ENCODE measurements around the gene KIDINS220.

KIDINS220 gene

GRCh38 chr2:8835279-8835678, 2.1 kb downstream of the KIDINS220 start:
- Histone ChIP-seq H3K9ac (ENCODE audit: low read length in 2 of 2) (no peak overlapping the region), H3K9me3 (ENCODE audit: control insufficient read depth in 2 of 2, low read length in 2 of 2) (no peaks in the 10 kb centered on the region), H3K27ac (ENCODE audit: low read length) (no peak overlapping the region), H3K4me3 (ENCODE audit: low read length in 2 of 2) (peak overlapping the region in 1 of 2 donors; percentile 32), H3K4me1 (ENCODE audit: control insufficient read depth, insufficient read depth, low read length) (peaks cover 33% of the 10 kb centered on the region), H3K36me3 (ENCODE audit: control insufficient read depth in 2 of 2, insufficient read depth in 2 of 2, low read length in 2 of 2) (no peaks in the 10 kb centered on the region), H3K27me3 (ENCODE audit: control insufficient read depth in 1 of 2, insufficient read depth in 2 of 2, low read length in 2 of 2) (no peaks in the 10 kb centered on the region)

GRCh38 chr2:8833853-8834252, 3.6 kb downstream of the KIDINS220 start:
- Histone ChIP-seq H3K27ac (ENCODE audit: low read length) (no peak overlapping the region), H3K9me3 (ENCODE audit: control insufficient read depth in 2 of 2, low read length in 2 of 2) (no peaks in the 10 kb centered on the region), H3K4me3 (ENCODE audit: low read length in 2 of 2) (peak overlapping the region in 1 of 2 donors; percentile 8), H3K4me1 (ENCODE audit: control insufficient read depth, insufficient read depth, low read length) (peaks cover 33% of the 10 kb centered on the region), H3K27me3 (ENCODE audit: control insufficient read depth in 1 of 2, insufficient read depth in 2 of 2, low read length in 2 of 2) (no peaks in the 10 kb centered on the region), H3K9ac (ENCODE audit: low read length in 2 of 2) (no peak overlapping the region), H3K36me3 (ENCODE audit: control insufficient read depth in 2 of 2, insufficient read depth in 2 of 2, low read length in 2 of 2) (no peaks in the 10 kb centered on the region)

- Histone ChIP-seq H3K27ac (ENCODE audit: low read length) (no peak overlapping the region), H3K36me3 (ENCODE audit: control insufficient read depth in 2 of 2, insufficient read depth in 2 of 2, low read length in 2 of 2) (no peaks in the 10 kb centered on the region), H3K4me1 (ENCODE audit: control insufficient read depth, insufficient read depth, low read length) (peaks cover 29% of the 10 kb centered on the region), H3K27me3 (ENCODE audit: control insufficient read depth in 1 of 2, insufficient read depth in 2 of 2, low read length in 2 of 2) (no peaks in the 10 kb centered on the region), H3K9me3 (ENCODE audit: control insufficient read depth in 2 of 2, low read length in 2 of 2) (no peaks in the 10 kb centered on the region), H3K9ac (ENCODE audit: low read length in 2 of 2) (no peak overlapping the region), H3K4me3 (ENCODE audit: low read length in 2 of 2) (no peak overlapping the region)
Measured at GRCh38 chr2:8831516-8831915, 5.9 kb downstream of the KIDINS220 start.

GRCh38 chr2:8827729-8828128, 9.7 kb downstream of the KIDINS220 start:
- Histone ChIP-seq H3K27ac (ENCODE audit: low read length) (no peak overlapping the region), H3K27me3 (ENCODE audit: control insufficient read depth in 1 of 2, insufficient read depth in 2 of 2, low read length in 2 of 2) (no peaks in the 10 kb centered on the region), H3K9me3 (ENCODE audit: control insufficient read depth in 2 of 2, low read length in 2 of 2) (no peaks in the 10 kb centered on the region), H3K36me3 (ENCODE audit: control insufficient read depth in 2 of 2, insufficient read depth in 2 of 2, low read length in 2 of 2) (peaks cover 2 to 6% of the 10 kb centered on the region in 2 donors), H3K9ac (ENCODE audit: low read length in 2 of 2) (no peak overlapping the region), H3K4me1 (ENCODE audit: control insufficient read depth, insufficient read depth, low read length) (peaks cover 4% of the 10 kb centered on the region), H3K4me3 (ENCODE audit: low read length in 2 of 2) (no peak overlapping the region)

GRCh38 chr2:8822218-8822617, 15.2 kb downstream of the KIDINS220 start:
- Histone ChIP-seq H3K27ac (ENCODE audit: low read length) (no peak overlapping the region), H3K27me3 (ENCODE audit: control insufficient read depth in 1 of 2, insufficient read depth in 2 of 2, low read length in 2 of 2) (no peaks in the 10 kb centered on the region), H3K4me3 (ENCODE audit: low read length in 2 of 2) (no peak overlapping the region), H3K36me3 (ENCODE audit: control insufficient read depth in 2 of 2, insufficient read depth in 2 of 2, low read length in 2 of 2) (peaks cover 2 to 6% of the 10 kb centered on the region in 2 donors), H3K9ac (ENCODE audit: low read length in 2 of 2) (no peak overlapping the region), H3K9me3 (ENCODE audit: control insufficient read depth in 2 of 2, low read length in 2 of 2) (no peaks in the 10 kb centered on the region), H3K4me1 (ENCODE audit: control insufficient read depth, insufficient read depth, low read length) (peaks cover 7% of the 10 kb centered on the region)

- H3K4me3 ChIP-seq (ENCODE audit: low read length in 2 of 2) = no peak overlapping the region
- peaks cover 7% of the 10 kb centered on the region for H3K4me1 ChIP-seq (ENCODE audit: control insufficient read depth, insufficient read depth, low read length)
- no peaks in the 10 kb centered on the region for H3K27me3 ChIP-seq (ENCODE audit: control insufficient read depth in 1 of 2, insufficient read depth in 2 of 2, low read length in 2 of 2)
- peak overlapping the region; percentile 37 for H3K27ac ChIP-seq (ENCODE audit: low read length)
- H3K36me3 ChIP-seq (ENCODE audit: control insufficient read depth in 2 of 2, insufficient read depth in 2 of 2, low read length in 2 of 2) = peaks cover 2 to 6% of the 10 kb centered on the region in 2 donors
- no peak overlapping the region for H3K9ac ChIP-seq (ENCODE audit: low read length in 2 of 2)
- no peaks in the 10 kb centered on the region for H3K9me3 ChIP-seq (ENCODE audit: control insufficient read depth in 2 of 2, low read length in 2 of 2)
Measured at GRCh38 chr2:8821276-8822217, 15.9 kb downstream of the KIDINS220 start.

- Histone ChIP-seq H3K36me3 (ENCODE audit: control insufficient read depth in 2 of 2, insufficient read depth in 2 of 2, low read length in 2 of 2) (peaks cover 3 to 6% of the 10 kb centered on the region in 2 donors), H3K9me3 (ENCODE audit: control insufficient read depth in 2 of 2, low read length in 2 of 2) (no peaks in the 10 kb centered on the region), H3K4me3 (ENCODE audit: low read length in 2 of 2) (no peak overlapping the region), H3K9ac (ENCODE audit: low read length in 2 of 2) (no peak overlapping the region), H3K4me1 (ENCODE audit: control insufficient read depth, insufficient read depth, low read length) (peaks cover 7% of the 10 kb centered on the region), H3K27me3 (ENCODE audit: control insufficient read depth in 1 of 2, insufficient read depth in 2 of 2, low read length in 2 of 2) (no peaks in the 10 kb centered on the region), H3K27ac (ENCODE audit: low read length) (peak overlapping the region; percentile 46)
Measured at GRCh38 chr2:8819948-8820347, 17.5 kb downstream of the KIDINS220 start.

GRCh38 chr2:8819194-8819593, 18.2 kb downstream of the KIDINS220 start:
- peaks cover 0 to 4% of the 10 kb centered on the region in 2 donors for H3K36me3 ChIP-seq (ENCODE audit: control insufficient read depth in 2 of 2, insufficient read depth in 2 of 2, low read length in 2 of 2)
- no peak overlapping the region for H3K27ac ChIP-seq (ENCODE audit: low read length)
- no peaks in the 10 kb centered on the region for H3K27me3 ChIP-seq (ENCODE audit: control insufficient read depth in 1 of 2, insufficient read depth in 2 of 2, low read length in 2 of 2)
- peaks cover 7% of the 10 kb centered on the region for H3K4me1 ChIP-seq (ENCODE audit: control insufficient read depth, insufficient read depth, low read length)
- H3K4me3 ChIP-seq (ENCODE audit: low read length in 2 of 2) = no peak overlapping the region
- H3K9ac ChIP-seq (ENCODE audit: low read length in 2 of 2) = no peak overlapping the region
- H3K9me3 ChIP-seq (ENCODE audit: control insufficient read depth in 2 of 2, low read length in 2 of 2) = no peaks in the 10 kb centered on the region

- H3K4me1 ChIP-seq (ENCODE audit: control insufficient read depth, insufficient read depth, low read length) = peaks cover 7% of the 10 kb centered on the region
- H3K4me3 ChIP-seq (ENCODE audit: low read length in 2 of 2) = no peak overlapping the region
- H3K36me3 ChIP-seq (ENCODE audit: control insufficient read depth in 2 of 2, insufficient read depth in 2 of 2, low read length in 2 of 2) = peaks cover 2 to 4% of the 10 kb centered on the region in 2 donors
Measured at GRCh38 chr2:8817221-8817620, 20.2 kb downstream of the KIDINS220 start.

GRCh38 chr2:8806885-8807704, 30.3 kb downstream of the KIDINS220 start:
- H3K36me3 ChIP-seq (ENCODE audit: control insufficient read depth in 2 of 2, insufficient read depth in 2 of 2, low read length in 2 of 2) = peaks cover 45 to 51% of the 10 kb centered on the region in 2 donors
- no peak overlapping the region for H3K4me3 ChIP-seq (ENCODE audit: low read length in 2 of 2)
- no peaks in the 10 kb centered on the region for H3K27me3 ChIP-seq (ENCODE audit: control insufficient read depth in 1 of 2, insufficient read depth in 2 of 2, low read length in 2 of 2)
- H3K9ac ChIP-seq (ENCODE audit: low read length in 2 of 2) = no peak overlapping the region
- no peaks in the 10 kb centered on the region for H3K4me1 ChIP-seq (ENCODE audit: control insufficient read depth, insufficient read depth, low read length)
- H3K27ac ChIP-seq (ENCODE audit: low read length) = no peak overlapping the region
- H3K9me3 ChIP-seq (ENCODE audit: control insufficient read depth in 2 of 2, low read length in 2 of 2) = no peaks in the 10 kb centered on the region

More at GRCh38 chr2:8817221-8817620, 20.2 kb downstream of the KIDINS220 start:
- Histone ChIP-seq H3K9ac (ENCODE audit: low read length in 2 of 2) (no peak overlapping the region), H3K9me3 (ENCODE audit: control insufficient read depth in 2 of 2, low read length in 2 of 2) (no peaks in the 10 kb centered on the region), H3K27me3 (ENCODE audit: control insufficient read depth in 1 of 2, insufficient read depth in 2 of 2, low read length in 2 of 2) (no peaks in the 10 kb centered on the region), H3K27ac (ENCODE audit: low read length) (no peak overlapping the region)
